GM18870 (cell line): Measurements from ENCODE around the gene ADGRL2.

ENCODE experiments used
- ATAC-seq: cut with Tn5 transposase; IDR thresholded peaks from one replicate; pipeline ENCODE4 v1.9.1; 2021; ENCODE audit warnings: moderate library complexity; ENCODE audit not compliant: unreplicated experiment

ADGRL2 gene

DNA sequence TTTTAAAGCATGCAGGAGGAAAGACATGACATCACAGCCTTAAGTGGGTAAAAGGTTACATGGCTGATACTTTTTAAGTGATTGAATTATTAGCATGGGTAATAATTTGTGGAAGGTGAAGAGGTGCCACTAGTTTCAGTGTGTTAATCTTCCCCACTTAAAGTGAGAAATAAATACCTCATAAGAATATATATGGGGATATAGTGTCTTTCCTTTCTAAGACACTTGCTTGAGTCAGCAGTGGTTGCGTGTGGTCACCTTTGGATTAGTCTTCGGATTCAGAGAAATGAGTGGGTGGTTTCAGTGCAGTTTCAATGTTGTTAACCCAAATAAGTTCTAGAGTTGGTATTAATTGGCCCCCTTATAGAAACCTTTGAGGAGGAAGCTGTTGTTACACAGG lies 94.1 kb downstream of the ADGRL2 start:
- no peak for ATAC-seq

DNA sequence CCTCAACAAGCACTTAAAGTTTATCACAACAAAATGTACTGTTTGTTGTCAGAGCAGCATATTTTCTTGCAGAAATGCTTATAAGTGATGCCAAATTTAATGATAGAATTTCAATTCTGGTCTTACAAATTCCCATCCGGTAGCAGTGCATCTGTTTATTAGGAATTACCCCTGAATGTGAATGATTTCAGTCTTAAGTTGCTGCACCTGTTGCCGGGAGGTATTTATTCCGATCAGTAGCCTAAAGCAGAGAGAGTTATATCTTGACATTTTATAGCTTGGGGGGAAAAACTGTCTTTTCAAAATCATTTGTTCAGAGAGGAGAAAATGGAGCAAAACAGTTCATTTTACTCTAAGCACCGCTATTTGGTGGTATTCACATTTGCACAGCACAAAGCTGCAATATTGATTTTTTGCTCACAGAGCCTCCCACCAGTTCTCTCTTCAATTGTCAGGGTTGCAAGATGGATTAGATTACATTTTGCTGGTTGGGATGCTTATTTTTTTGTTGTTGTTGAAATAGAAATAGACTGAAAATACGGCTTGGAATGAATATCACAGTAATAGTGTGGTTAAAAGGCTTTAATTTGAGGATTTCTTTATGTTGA lies 98.6 kb downstream of the ADGRL2 start:
- no peak for ATAC-seq

DNA sequence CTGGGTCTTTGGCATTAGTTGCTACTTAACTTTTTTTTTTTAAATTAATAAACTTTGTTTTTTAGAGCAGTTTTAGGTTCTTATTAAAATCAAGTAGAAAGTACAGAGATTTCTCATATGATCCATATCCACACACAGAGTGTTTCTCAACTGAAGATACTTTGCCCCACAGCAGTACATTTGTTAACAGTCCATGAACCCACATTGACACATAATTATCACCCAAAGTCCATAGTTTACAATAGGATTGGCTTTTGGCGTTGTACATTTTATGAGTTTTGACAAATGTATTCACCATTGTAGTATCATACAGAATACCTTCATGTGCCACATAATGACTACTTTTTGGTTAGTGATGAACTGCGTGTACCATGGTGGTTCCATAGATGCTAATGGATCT lies 106.8 kb downstream of the ADGRL2 start:
- ATAC-seq, result no peak

DNA sequence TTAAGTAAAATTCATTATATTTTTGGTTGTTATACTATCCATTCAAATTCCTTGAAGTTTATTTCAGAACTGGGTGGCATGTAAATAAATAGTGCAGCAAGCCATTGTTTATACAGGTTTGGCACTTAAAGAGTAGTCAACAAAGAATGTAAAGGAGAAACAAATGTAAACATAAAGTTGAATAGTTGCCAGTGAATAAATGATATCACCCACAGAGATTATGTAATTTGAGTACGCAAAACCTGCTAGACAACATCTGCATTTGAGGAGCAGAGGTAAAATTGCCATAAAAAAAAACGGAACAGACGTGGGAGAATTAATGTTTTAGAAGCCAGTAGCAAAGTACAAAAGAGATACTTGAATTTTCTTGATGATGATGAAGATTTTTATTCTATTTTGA lies 111.6 kb downstream of the ADGRL2 start:
- no peak for ATAC-seq

DNA sequence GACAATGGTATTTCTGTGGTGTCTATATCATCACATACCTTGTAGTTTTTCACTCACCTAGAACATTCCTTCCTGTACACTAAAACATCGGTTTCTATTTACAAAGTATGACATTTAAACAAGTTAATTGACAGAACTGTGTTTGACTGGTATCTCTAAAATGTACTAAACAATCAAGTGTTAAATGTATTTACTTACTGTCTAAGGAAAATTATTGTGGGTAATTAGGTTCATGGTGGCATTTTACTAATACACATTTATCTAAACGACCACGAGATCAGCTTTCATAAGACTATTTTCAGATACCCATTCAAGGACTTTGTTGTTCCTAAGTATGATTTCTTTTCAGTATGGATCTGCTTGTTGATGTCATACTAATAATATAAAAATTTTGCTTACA lies 115.2 kb downstream of the ADGRL2 start:
- ATAC-seq, result no peak

DNA sequence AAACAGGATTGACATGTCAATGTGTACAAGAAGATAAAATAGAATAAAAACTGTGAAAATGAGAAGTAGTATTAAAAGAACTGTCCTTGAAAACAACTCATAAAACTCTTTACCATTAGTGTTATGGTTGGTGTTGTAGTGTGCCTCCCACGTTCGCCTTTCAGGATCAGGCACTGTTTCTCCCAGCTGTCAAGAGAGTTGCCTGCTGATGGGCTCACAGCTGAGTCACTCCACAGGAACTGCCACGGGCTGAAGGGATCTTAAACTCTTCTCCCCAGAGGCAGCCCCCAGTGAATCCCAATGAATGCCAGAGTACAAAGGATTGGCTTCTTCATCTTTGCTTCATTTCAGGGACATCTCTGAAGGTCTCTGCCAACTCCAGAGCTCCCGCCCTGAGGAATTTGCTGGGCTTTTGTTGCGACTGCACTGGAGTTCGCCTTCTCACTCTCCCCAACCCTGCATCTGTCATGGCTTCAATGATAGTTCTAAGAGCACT lies 119.6 kb downstream of the ADGRL2 start:
- ATAC-seq, result no peak

- ATAC-seq, result no peak
These were observed 120.2 kb downstream of the ADGRL2 start for GRCh38 chr1:81920886-81921285.

GRCh38 chr1:81921344-81921743 lies 120.6 kb downstream of the ADGRL2 start:
- no peak for ATAC-seq

GRCh38 chr1:81921851-81922462 lies 121.2 kb downstream of the ADGRL2 start:
- no peak for ATAC-seq

DNA sequence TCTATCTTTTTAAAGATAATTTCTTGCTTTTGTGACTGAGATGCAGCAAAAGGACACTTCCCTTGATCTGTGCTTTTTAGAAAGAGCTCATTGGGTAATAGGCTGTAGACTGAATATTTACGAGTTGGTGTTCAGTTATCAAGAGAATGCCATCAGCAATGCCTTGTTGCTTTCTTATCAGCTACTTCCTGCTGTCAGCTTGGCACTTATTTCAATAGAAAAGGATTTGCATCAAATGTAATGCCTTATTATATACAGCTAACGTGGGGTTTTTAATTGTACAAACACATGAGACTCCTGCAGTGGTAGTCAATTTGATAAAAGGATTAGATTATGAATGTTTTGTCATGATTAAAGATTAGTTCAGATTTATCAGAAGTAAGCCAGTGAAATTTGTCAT lies 122.2 kb downstream of the ADGRL2 start:
- no peak for ATAC-seq

DNA sequence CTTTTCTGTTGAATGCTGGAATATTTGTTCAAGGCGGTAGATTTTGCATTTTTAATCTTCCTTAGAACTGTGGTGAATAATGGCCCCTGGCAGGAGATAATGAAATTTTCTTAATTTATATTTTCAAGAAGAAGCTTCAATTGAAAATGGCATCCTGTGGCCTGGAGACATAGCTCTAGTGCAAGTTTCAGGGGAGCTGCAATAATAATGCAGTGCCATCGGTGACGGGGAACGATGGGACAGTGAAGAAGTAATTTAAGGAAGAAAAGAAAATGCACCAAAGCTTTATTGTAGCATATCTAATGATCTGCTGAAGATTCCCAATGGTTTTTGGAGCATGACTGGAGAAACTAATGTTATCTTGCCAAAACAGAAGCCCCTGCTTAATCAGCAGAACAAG lies 128.4 kb downstream of the ADGRL2 start:
- ATAC-seq, result no peak

- no peak for ATAC-seq
These were observed 136.1 kb downstream of the ADGRL2 start for GRCh38 chr1:81936853-81937252.

DNA sequence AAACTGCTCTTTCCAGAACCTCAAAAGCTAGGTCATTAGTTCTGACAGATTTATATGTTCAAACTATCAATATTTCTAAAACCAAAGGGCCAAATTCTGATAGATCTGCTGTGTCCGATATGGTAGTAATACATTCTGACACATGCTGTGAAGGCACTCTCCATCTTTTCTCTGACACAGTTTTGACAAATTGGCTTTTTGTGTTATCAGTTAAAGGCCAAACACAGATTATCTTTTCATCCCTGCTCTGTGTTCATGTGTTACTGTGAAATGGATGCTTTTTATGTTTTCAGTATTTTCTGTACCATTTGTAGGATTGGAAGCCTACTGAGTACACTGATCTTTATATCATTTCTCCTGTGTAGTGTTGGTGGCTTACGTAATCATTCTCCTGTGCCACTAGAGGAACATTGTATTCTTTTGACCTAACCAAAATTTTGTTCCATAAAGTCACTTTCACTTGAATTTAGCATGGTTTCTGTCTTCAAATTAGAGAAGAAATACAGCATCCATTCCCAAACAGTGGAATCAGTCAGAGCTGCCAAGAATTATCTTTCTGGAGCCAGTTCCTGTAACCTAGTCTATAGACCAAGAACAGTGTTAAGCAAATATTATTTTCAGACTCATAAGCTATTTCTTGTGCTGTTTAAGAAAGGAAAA lies 137.2 kb downstream of the ADGRL2 start:
- no peak for ATAC-seq

GRCh38 chr1:81948495-81948894 lies 147.8 kb downstream of the ADGRL2 start:
- no peak for ATAC-seq

- no peak for ATAC-seq
These were observed 148.7 kb downstream of the ADGRL2 start for GRCh38 chr1:81949421-81949820.

GRCh38 chr1:81950037-81950436 lies 149.3 kb downstream of the ADGRL2 start:
- no peak for ATAC-seq

GRCh38 chr1:81950591-81951244 lies 150.0 kb downstream of the ADGRL2 start:
- ATAC-seq, result no peak

DNA sequence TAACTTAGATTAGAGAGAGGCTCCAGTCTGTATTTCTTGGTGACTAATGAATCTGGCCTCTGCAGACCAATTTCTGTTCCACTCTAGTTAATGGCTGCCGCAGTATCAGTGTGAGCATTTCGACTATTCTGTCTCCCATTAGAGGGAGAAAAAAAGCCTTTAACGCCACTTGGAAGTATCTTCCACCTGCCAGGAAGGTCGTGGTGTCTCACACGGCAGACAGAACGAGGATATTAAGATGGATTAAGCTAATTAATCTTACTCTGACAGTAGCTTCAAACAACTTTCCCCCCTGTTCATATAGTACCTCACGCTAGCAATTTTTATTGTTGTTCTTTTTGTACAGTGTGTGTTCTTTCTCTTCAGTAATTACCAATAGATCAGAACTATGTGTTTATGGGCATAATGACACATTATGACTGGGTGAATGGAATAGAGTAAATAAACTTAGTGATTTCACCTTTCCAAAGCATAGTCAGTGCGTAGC lies 153.8 kb downstream of the ADGRL2 start:
- no peak for ATAC-seq

GRCh38 chr1:81967951-81968350 lies 167.2 kb downstream of the ADGRL2 start:
- no peak for ATAC-seq

DNA sequence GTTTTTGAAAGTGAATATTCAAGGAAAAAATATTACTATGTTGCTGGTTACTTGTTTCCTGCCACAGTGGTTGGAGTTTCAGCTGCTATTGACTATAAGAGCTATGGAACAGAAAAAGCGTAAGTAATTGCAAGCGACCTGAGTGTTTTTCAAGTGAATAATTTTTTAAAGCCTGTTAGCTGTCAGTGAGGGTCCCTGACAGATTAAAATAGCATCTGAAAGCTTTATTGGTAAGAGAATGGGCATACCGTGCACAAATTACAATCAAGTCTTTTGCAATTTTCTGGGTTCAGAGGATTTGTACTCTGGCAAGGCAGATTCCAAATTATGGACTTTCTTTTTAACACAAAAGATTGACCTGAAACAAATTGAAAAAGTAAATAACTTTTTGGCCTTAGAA lies 169.7 kb downstream of the ADGRL2 start:
- no peak for ATAC-seq

DNA sequence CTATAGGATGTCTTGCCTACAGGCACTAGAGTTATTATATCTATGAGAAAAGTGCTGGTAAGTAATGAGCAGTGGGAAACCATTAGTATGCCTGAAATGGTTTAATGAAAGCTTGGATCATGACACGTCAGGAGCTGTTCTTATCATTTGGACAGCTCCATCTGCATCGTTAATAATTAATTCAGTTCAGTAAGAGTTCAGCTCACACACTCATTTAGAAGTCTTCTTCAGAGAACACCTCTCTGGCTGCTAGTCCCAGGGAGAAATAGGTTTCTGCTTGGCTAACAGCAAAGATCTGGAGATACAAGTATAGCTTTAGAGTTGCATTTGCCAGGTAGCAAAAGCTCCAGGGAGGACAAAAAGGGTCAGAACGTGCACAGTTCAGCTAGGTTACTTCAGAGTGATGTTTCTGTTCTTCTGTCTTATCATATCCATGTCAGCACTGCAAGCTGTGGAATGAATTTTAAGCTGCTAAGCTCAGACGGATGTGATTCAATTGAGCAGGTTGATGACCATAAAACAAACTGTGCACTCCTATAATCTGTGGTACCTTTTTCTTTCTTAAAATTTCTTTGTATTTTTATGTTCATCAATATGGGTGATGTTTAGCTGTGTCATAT lies 173.6 kb downstream of the ADGRL2 start:
- no peak for ATAC-seq
